Measurements from ENCODE around the gene DNLZ.

DNA sequence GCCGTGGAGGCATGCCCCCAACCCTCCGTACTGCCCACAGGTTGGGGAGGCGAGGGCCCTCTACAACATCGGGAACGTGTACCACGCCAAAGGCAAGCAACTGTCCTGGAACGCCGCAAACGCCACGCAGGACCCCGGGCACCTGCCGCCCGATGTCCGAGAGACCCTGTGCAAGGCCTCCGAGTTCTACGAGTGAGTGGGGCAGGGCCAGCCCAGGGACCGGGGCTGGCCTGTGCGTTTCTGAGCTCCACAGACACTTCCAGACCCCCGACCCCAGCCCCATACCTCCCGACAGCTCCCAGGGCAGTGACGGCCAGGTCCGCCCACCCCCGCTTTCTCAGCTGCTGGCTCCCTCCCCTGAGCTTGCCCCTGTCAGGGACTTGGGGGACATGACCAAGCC is 26.7 kb downstream of the DNLZ start:
- TF ChIP-seq CTCF (IDR thresholded peaks at IDR 0.05) (no peak), POLR2A (IDR thresholded peaks at IDR 0.05) (no peak)
